H7 (cell line): ENCODE results near the gene MISP3. TPM values are rescaled to one million over a fixed set of nuclear protein-coding genes. Genes with fewer than 3 reads are reported as not detected.

Source experiments
- total RNA-seq: library from RNA; depleted of rRNA; stranded (reverse); fragments of >200 nt; shearing (Covaris generic); gene quantifications from 2 replicates; pipeline ENCODE4 v1.2.3, GENCODE V29; 2014; rRNA removed

Gene MISP3
- total RNA-seq, 1 experiment from 2014 or later: 0.52 TPM

Other genes starting within 250 kb of the MISP3 start
- not detected in 2 replicates for gene NANOS3, start 195.7 kb upstream of the MISP3 start, total RNA-seq
- 3.4 and 4.1 TPM in 2 replicates for gene BRME1, start 166.7 kb upstream of the MISP3 start, total RNA-seq
- 22.8 and 25.0 TPM in 2 replicates for gene CC2D1A, start 166.6 kb upstream of the MISP3 start, total RNA-seq
- gene PODNL1, start 134.4 kb upstream of the MISP3 start, total RNA-seq: 0.07 and 0.10 TPM in 2 replicates
- 73.3 and 92.9 TPM in 2 replicates for gene DCAF15, start 120.3 kb upstream of the MISP3 start, total RNA-seq
- gene RFX1, start 66.5 kb upstream of the MISP3 start, total RNA-seq: 6.4 and 6.9 TPM in 2 replicates
- not detected in 2 replicates for gene RLN3, start 44.6 kb upstream of the MISP3 start, total RNA-seq
- gene IL27RA, start 41.0 kb upstream of the MISP3 start, total RNA-seq: 8.8 and 10.1 TPM in 2 replicates
- 8.1 and 9.4 TPM in 2 replicates for gene PALM3, start 10.7 kb upstream of the MISP3 start, total RNA-seq
- gene C19orf67, start 13.0 kb downstream of the MISP3 start, total RNA-seq: 0.94 and 1.3 TPM in 2 replicates
- gene SAMD1, start 18.0 kb downstream of the MISP3 start, total RNA-seq: 107 and 128 TPM in 2 replicates
- 31.0 and 31.7 TPM in 2 replicates for gene PRKACA, start 45.0 kb downstream of the MISP3 start, total RNA-seq
- gene ASF1B, start 63.8 kb downstream of the MISP3 start, total RNA-seq: 70.8 and 76.2 TPM in 2 replicates
- 60.7 and 74.4 TPM in 2 replicates for gene ADGRL1, start 133.4 kb downstream of the MISP3 start, total RNA-seq